HEK293T (cell line): ENCODE measurements around the gene CHRND.

ENCODE experiments used
- BHLHE40 ChIP-seq: fragments of 450-650 bp; IDR thresholded peaks from 2 replicates; pipeline ENCODE4 v1.6.1; 2016; ENCODE audit warnings: mild to moderate bottlenecking, moderate library complexity, borderline replicate concordance
- CTBP1 ChIP-seq: fragments of 450-650 bp; IDR thresholded peaks from 2 replicates; pipeline ENCODE4 v1.6.1; 2016; ENCODE audit warnings: borderline replicate concordance
- FOXA1 ChIP-seq: fragments of 450-650 bp; IDR thresholded peaks from 2 replicates; pipeline ENCODE4 v1.6.1; 2016; ENCODE audit warnings: mild to moderate bottlenecking
- FOXM1 ChIP-seq: fragments of 450-650 bp; IDR thresholded peaks from 2 replicates; pipeline ENCODE4 v1.6.1; 2017; ENCODE audit warnings: mild to moderate bottlenecking, borderline replicate concordance
- SUZ12 ChIP-seq: fragments of 450-650 bp; IDR thresholded peaks from 2 replicates; pipeline ENCODE4 v1.6.1; 2016; ENCODE audit warnings: mild to moderate bottlenecking

- no peak for TF ChIP-seq BHLHE40
- no peak for TF ChIP-seq FOXA1
- TF ChIP-seq SUZ12 = no peak
- TF ChIP-seq CTBP1 = no peak
- no peak for TF ChIP-seq FOXM1
These were observed 48.9 kb downstream of the CHRND start for GRCh38 chr2:232574674-232575403.
